Measurements from ENCODE around the gene TMEM63A.
"Not testable (repeated sequence)": the region's sequence is repeated elsewhere in the genome, so short reads cannot be mapped to it uniquely, and the experiment has no call there.

Gene TMEM63A

DNA sequence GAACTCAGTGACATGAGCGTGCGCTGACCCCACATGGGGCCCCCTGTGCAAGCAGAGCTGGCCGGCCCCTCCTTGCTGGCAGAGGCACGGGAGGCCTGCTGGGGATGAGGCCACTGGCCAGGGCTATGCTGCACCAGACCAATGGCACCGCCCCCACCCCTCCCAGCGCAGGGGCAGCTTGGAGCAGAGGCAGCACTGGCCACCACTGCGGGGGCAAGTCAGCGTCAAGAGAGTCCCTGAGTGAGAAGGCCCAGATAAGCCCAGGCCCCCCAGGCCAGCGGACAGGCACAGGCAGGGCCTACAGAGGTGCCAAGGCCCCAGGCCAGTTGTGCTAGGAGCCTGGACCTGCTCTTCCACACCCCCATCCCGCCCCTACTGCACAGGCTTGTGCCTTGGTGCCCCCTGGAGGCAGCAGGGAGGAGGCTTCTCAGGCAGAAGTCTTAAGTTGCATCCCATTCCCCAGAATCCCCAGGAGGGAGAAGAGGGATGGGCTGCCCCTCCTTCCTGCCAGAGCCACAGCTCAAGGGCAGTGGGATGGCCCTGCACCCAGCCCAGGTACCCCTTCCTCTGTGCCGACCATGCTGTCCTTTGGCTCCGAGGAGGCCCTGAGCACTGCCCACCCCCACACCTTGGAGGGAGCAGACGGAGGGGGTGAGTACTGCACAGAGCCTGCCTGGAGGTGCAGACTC, 36.5 kb downstream of the TMEM63A start:
- no peak for DNase-seq (ENCODE audit: low read depth in 2 of 2)

DNA sequence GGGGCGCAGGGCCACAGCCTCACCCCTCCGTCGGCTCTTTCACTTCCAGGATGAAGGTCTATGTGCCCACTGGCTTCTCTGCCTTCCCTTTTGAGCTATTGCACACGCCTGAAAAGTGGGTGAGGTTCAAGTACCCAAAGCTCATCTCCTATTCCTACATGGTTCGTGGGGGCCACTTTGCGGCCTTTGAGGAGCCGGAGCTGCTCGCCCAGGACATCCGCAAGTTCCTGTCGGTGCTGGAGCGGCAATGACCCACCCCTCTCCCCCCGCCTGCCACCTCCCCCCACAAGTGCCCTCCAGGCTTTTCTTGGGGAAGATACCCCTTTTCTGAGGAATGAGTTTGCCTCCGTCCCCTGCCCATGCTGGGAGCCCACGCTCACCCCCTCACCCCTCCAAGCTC, 37.1 kb downstream of the TMEM63A start:
- no peak for DNase-seq (ENCODE audit: low read depth in 2 of 2)

DNA sequence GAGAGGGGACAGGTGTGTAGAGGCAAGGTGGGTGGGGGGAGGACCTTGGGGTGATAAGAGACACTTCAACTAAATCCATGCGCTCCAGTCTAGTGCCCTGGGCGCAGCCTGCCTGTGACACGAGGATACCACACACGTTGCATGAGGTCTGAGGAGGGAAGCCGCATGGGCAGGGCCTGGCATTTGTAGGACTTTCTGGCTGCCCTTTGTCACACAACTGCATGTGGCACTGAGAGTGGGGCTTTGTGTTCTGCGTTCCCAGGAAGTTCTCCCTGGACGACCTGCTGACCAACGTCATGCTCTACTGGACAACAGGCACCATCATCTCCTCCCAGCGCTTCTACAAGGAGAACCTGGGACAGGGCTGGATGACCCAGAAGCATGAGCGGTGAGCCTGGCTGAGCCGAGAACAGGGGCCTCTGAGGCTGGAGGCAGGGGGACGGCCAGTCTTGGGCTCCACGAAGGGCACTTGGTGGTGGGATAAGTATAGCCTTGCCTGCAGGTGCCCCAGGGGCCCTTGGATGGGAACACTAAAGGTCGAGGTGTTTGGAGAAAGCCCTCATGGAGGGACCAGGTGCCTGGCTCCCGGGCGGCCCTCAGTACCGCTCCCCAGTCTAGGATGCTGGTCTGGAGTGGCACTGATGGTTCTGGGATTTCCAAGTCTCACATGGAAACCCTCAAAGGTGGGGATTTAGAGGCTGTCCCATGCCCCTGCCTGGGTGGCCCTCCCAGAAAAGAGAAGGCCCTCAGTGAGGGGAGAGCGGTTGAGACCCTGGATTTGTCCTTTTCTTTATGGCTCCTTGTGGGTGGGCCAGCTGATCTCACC, 37.7 kb downstream of the TMEM63A start:
- no peak for DNase-seq (ENCODE audit: low read depth in 2 of 2)

- no peak for DNase-seq (ENCODE audit: low read depth in 2 of 2)
These were observed 38.8 kb downstream of the TMEM63A start for GRCh38 chr1:225843426-225843795.

GRCh38 chr1:225842788-225843425, 39.3 kb downstream of the TMEM63A start:
- no peak for DNase-seq (ENCODE audit: low read depth in 2 of 2)

- no peak for DNase-seq (ENCODE audit: low read depth in 2 of 2)
These were observed 40.1 kb downstream of the TMEM63A start for GRCh38 chr1:225842074-225842473.

- no peak for DNase-seq (ENCODE audit: low read depth in 2 of 2)
These were observed 41.5 kb downstream of the TMEM63A start for GRCh38 chr1:225840713-225841112.

- DNase-seq (ENCODE audit: low read depth in 2 of 2) = no peak
These were observed 42.0 kb downstream of the TMEM63A start for GRCh38 chr1:225840223-225840610.

GRCh38 chr1:225838793-225839192, 43.4 kb downstream of the TMEM63A start:
- DNase-seq (ENCODE audit: low read depth in 2 of 2) = no peak

GRCh38 chr1:225836296-225836695, 45.9 kb downstream of the TMEM63A start:
- DNase-seq (ENCODE audit: low read depth in 2 of 2) = not testable (repeated sequence)

GRCh38 chr1:225835856-225836255, 46.3 kb downstream of the TMEM63A start:
- DNase-seq (ENCODE audit: low read depth in 2 of 2) = no peak

DNA sequence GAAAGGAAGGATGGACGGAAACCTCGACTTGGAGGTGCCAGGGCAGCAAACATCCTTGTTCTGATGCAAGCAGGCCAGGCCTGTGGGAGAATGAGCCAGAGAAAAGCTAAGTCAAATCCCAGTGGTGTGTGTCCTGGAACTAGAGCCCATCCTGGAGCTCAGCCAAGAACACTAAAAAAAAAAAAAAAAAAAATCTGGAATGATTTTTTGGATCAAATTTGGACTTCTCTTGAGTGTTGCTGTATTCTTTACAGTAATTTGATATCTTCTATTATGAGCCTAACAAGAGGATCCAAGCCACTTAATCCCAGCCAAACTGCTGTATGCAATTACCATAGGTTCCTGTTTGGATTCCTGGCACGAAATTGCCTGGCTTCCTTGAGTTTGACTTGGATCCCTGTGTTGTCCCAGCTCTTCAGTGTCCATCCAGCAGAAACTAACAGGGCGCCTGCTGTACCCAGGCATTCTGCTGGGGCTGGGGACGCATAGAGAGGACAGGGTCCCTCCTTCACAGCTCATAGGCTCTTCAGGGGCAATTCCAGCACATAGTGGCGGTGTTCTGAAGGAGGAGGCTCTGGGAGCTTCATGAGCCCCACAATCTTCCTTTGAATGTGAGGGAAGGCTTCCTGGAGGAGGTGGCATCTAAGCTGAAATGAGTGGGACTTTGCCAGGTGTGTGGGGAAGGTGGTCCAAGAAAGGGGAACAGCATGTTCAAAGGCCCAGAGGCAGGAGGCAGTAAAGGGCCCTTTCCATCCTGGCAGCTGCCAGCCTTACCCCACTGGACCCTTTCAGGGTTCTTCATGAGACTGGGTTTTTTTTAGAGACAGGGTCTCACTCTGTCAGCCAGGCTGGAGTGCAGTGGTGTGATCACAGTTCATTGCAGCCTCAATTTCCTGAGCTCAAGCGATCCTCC, 47.5 kb downstream of the TMEM63A start:
- DNase-seq (ENCODE audit: low read depth in 2 of 2) = no peak

DNA sequence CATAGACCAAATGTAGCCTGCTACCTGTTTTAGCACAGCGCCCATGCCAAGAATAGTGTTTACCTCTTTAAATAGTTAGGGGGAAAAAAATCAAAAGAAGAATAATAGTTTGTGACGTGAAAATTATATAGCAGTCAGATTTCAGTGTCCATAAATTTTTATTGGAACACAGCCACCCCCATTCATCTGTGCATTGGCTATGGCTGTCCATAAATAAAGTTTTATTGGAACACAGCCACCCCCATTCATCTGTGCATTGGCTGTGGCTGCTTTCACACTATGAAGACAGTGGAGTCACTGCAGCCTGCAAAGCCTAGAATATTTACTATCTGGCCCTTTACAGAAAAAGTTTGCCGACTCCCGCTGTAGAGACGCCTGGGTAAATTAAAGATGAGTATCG, 51.3 kb downstream of the TMEM63A start:
- DNase-seq (ENCODE audit: low read depth in 2 of 2) = no peak

DNA sequence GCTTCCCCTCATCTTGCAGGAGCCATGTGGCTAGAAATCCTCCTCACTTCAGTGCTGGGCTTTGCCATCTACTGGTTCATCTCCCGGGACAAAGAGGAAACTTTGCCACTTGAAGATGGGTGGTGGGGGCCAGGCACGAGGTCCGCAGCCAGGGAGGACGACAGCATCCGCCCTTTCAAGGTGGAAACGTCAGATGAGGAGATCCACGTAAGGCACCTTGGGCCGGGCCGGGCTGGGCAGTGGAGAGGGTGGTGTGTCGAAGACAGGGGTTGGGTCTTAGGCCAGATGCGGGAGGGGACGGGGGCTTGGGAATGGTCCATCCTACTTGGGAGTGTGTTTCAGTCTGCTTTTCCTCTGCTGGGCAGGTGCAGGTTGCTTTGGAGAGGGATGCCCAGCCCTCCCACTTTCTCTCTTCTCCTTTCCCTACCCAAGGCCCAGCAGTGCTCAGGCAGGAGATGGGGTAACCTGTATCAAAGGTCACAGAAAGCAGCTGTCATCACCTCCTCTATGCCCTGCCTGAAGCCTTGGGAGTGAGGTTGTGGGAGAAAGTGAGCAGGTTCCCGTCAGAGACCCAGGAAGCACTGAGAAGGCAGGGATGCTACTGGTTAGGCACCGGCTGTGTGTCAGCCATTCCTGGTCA, 53.4 kb downstream of the TMEM63A start:
- no peak for DNase-seq (ENCODE audit: low read depth in 2 of 2)

DNA sequence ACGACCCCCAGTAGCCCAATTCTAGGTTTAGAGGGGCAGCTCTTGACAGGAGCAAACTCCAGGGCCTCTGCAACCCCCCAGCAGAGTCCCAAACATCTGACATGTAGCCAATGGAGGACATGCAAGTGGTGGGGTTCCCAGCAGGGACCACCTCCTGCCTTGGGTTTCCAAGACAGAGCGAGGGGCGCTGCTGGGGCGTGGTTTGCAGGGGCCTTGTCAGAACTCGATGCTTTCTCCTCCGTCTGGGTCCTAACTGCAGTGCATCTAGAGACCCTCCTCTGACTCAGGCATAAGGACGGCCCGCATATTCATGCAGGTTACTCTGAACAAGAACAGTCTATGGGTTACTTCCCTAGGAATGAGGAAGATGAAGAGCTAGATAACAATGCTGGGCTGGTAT, 55.1 kb downstream of the TMEM63A start:
- DNase-seq (ENCODE audit: low read depth in 2 of 2) = no peak

GRCh38 chr1:225825607-225826007, 56.6 kb downstream of the TMEM63A start:
- no peak for DNase-seq (ENCODE audit: low read depth in 2 of 2)

- no peak for DNase-seq (ENCODE audit: low read depth in 2 of 2)
These were observed 57.1 kb downstream of the TMEM63A start for GRCh38 chr1:225825078-225825477.

DNA sequence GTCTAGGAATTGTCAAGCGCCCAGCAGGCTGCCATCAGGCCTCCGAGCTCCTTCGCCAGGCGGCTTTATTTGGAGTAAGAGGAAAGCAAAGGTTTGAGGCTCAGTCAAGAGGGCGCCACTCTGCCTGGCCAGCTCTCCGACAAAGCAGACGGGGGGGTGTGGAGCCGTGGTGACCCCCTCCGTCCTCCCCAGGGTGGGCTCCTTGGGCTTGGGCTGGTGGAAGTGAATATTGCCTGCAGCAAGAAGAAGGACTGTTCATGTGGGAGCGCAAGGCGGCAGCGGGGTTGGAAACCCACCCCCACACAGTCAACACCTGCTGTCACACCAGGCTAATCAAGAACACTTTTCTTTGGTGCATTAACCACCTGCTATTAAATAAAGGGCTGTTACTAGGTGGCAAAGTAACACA, 57.6 kb downstream of the TMEM63A start:
- no peak for DNase-seq (ENCODE audit: low read depth in 2 of 2)

DNA sequence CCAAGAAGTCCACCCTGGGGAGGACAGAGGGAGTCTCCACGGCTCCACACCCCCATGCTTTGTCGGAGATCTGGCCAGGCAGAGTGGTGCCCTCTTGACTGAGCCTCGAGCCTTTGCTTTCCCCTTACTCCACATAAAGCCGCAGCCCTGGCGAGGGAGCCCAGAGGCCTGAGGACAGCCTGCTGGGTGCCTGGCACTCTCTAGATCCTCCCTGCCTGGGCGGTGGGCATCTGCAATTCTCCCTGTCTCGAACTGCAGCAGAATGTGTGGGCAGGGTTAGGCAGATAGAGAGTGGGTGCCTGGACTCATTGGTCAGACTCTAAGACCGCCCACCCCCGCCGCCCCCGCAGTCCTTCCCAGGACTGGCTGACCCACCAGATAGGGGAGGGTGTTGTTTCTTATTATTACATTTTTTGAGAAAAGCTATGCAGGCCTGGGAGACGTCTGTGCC, 58.3 kb downstream of the TMEM63A start:
- no peak for DNase-seq (ENCODE audit: low read depth in 2 of 2)

DNA sequence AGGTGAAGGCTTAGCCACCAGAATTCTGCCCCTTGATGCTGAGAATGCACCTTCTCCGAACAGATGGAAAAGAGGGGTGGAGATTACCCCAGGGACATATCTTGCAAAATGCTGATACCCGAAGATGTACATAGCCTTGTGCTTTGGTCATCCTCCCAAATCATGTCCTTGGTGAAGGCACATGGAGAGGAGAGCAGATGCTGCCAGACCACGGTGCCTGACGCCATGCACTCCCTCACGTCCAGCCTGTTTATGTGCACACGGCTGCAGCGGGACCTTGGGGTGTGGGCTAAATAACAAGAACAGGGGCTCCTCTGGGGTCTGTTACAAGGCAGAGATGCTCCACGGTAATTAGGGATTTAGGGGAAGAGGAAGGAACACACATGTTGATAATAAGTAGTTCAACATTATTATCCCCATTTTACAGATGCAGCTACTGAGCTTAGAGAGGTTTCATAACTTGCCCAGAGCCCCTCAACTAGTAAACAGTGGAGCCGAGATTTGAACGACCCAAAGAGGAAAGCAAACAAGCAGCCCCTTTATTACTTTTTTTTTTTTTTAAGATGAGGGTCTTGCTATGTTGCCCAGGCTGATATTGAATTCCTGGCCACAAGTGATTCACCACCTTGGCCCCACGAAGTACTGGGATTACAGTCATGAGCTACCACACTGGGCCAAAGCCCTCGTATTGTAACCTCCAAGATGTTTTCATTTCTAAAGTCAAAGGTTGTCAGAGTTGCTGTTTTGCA, 59.4 kb downstream of the TMEM63A start:
- DNase-seq (ENCODE audit: low read depth in 2 of 2) = no peak
